Pulmonary artery endothelial cell (primary cell): ENCODE results near the gene HOXB1. TPM values are rescaled to one million over a fixed set of nuclear protein-coding genes. Genes with fewer than 3 reads are reported as not detected.
A peak's percentile ranks its signal among the peaks of the same experiment; 100 is the strongest.
"Not testable (repeated sequence)": the region's sequence is repeated elsewhere in the genome, so short reads cannot be mapped to it uniquely, and the experiment has no call there.

ENCODE experiments used
- DNase-seq: peaks from one replicate; pipeline ENCODE4 v3.0.0-alpha.2; 2011; ENCODE audit warnings: low read depth, low spot score
- total RNA-seq: library from RNA; depleted of rRNA; stranded (reverse); fragments of >200 nt; gene quantifications from 2 replicates; pipeline ENCODE4 v1.2.3, GENCODE V29; 2014

Gene HOXB1
- total RNA-seq, 1 donor from 2014 or later: not detected

GRCh38 chr17:48499735-48500434 lies 30.9 kb downstream of the HOXB1 start:
- DNase-seq: no peak

- no peak for DNase-seq
Observed at GRCh38 chr17:48499248-48499647, 31.6 kb downstream of the HOXB1 start.

- no peak for DNase-seq
Observed at GRCh38 chr17:48498164-48498850, 32.5 kb downstream of the HOXB1 start.

- DNase-seq: no peak
Observed at GRCh38 chr17:48497103-48497502, 33.7 kb downstream of the HOXB1 start.

- DNase-seq: no peak
Observed at GRCh38 chr17:48494335-48494734, 36.5 kb downstream of the HOXB1 start.

- no peak for DNase-seq
Observed at GRCh38 chr17:48492401-48493298, 38.2 kb downstream of the HOXB1 start.

- peak; percentile 27 for DNase-seq
Observed at GRCh38 chr17:48491527-48492273, 39.1 kb downstream of the HOXB1 start.

- no peak for DNase-seq
Observed at GRCh38 chr17:48490451-48490892, 40.3 kb downstream of the HOXB1 start.

GRCh38 chr17:48489781-48490180 lies 41.0 kb downstream of the HOXB1 start:
- DNase-seq: no peak

GRCh38 chr17:48488548-48489106 lies 42.2 kb downstream of the HOXB1 start:
- no peak for DNase-seq

- DNase-seq: no peak
Observed at GRCh38 chr17:48487221-48487620, 43.6 kb downstream of the HOXB1 start.

GRCh38 chr17:48486557-48486956 lies 44.3 kb downstream of the HOXB1 start:
- DNase-seq: no peak

- DNase-seq: no peak
Observed at GRCh38 chr17:48484850-48485249, 46.0 kb downstream of the HOXB1 start.

GRCh38 chr17:48484256-48484655 lies 46.6 kb downstream of the HOXB1 start:
- no peak for DNase-seq

GRCh38 chr17:48483471-48484131 lies 47.2 kb downstream of the HOXB1 start:
- DNase-seq: no peak

- no peak for DNase-seq
Observed at GRCh38 chr17:48483004-48483403, 47.8 kb downstream of the HOXB1 start.

- not testable (repeated sequence) for DNase-seq
Observed at GRCh38 chr17:48482301-48482700, 48.5 kb downstream of the HOXB1 start.

- no peak for DNase-seq
Observed at GRCh38 chr17:48479014-48479402, 51.8 kb downstream of the HOXB1 start.
